GM06990 (cell line): ENCODE results near the gene ITPRID2.

Source experiments
- DNase-seq: peaks from one replicate; pipeline ENCODE4 v3.0.0-alpha.2; 2011; ENCODE audit not compliant: insufficient read length; ENCODE audit errors: extremely low read depth
- H3K27me3 ChIP-seq: replicated peaks from 2 replicates; pipeline ENCODE4 v1.6.0; 2011; ENCODE audit warnings: low read length; ENCODE audit not compliant: control insufficient read depth, insufficient read depth
- H3K36me3 ChIP-seq: 2 replicates; pipeline ENCODE4 v1.5.1; 2011; ENCODE audit warnings: low read length; ENCODE audit not compliant: control insufficient read depth, insufficient read depth
- H3K4me3 ChIP-seq: replicated peaks from 2 replicates; pipeline ENCODE4 v1.5.1; 2011; ENCODE audit warnings: low read depth, mild to moderate bottlenecking, control low read depth, low read length
- TF ChIP-seq, protein P1 (sequence below): IDR thresholded peaks from 2 replicates; pipeline ENCODE4 v1.5.1; 2011; ENCODE audit warnings: low read length, control low read depth, mild to moderate bottlenecking, inconsistent platforms; ENCODE audit not compliant: insufficient read depth, poor library complexity, severe bottlenecking

Gene ITPRID2

DNA sequence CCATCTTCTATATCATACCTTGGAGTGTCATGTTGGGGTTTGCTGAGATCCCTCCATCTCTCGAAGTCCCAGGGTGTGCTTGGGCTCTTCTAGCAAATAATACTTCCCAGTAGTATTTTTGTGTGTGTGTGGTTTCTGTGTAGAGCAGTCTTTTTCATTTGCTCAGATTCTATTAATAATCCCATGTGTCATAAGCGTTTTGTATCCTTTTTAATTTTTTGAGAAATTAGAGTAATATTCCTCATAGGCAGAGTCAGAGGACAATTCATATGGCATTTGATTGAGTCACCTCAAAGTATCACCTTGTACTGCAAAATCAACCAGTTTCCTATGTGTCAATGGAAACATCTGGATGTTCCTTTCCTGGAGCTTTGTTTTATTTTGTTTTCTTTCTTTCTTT lies 56.7 kb downstream of the ITPRID2 start:
- TF ChIP-seq, protein P1, sequence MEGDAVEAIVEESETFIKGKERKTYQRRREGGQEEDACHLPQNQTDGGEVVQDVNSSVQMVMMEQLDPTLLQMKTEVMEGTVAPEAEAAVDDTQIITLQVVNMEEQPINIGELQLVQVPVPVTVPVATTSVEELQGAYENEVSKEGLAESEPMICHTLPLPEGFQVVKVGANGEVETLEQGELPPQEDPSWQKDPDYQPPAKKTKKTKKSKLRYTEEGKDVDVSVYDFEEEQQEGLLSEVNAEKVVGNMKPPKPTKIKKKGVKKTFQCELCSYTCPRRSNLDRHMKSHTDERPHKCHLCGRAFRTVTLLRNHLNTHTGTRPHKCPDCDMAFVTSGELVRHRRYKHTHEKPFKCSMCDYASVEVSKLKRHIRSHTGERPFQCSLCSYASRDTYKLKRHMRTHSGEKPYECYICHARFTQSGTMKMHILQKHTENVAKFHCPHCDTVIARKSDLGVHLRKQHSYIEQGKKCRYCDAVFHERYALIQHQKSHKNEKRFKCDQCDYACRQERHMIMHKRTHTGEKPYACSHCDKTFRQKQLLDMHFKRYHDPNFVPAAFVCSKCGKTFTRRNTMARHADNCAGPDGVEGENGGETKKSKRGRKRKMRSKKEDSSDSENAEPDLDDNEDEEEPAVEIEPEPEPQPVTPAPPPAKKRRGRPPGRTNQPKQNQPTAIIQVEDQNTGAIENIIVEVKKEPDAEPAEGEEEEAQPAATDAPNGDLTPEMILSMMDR = no peak
- peaks cover 1% of the 10 kb centered on the region; the same call in 1 of the 2 replicates for H3K27me3 ChIP-seq
- DNase-seq = no peak
- no peak overlapping the region for H3K4me3 ChIP-seq
- H3K36me3 ChIP-seq = no peaks in the 10 kb centered on the region

DNA sequence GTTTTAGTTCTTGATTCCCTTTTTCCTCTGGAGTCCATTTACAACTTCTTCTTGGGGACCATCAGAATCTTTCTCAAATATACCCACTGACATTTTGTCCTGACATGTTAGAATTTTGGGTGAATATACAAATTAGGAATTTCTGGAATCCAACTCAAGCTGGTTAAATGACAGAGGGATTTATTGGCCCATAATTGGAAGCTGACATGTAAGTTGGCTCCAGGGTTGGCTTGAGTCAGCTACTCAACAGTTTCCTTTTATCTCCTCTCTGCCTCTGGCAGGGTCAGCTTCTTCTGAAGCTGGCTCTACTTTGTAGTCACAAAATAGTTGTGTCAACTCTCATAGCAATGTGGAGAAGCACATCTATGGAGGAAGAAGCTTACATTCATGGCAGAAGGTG lies 57.5 kb downstream of the ITPRID2 start:
- peaks cover 1% of the 10 kb centered on the region; the same call in 1 of the 2 replicates for H3K27me3 ChIP-seq
- no peaks in the 10 kb centered on the region for H3K36me3 ChIP-seq
- H3K4me3 ChIP-seq = no peak overlapping the region
- TF ChIP-seq, protein P1 = no peak
- DNase-seq = no peak

DNA sequence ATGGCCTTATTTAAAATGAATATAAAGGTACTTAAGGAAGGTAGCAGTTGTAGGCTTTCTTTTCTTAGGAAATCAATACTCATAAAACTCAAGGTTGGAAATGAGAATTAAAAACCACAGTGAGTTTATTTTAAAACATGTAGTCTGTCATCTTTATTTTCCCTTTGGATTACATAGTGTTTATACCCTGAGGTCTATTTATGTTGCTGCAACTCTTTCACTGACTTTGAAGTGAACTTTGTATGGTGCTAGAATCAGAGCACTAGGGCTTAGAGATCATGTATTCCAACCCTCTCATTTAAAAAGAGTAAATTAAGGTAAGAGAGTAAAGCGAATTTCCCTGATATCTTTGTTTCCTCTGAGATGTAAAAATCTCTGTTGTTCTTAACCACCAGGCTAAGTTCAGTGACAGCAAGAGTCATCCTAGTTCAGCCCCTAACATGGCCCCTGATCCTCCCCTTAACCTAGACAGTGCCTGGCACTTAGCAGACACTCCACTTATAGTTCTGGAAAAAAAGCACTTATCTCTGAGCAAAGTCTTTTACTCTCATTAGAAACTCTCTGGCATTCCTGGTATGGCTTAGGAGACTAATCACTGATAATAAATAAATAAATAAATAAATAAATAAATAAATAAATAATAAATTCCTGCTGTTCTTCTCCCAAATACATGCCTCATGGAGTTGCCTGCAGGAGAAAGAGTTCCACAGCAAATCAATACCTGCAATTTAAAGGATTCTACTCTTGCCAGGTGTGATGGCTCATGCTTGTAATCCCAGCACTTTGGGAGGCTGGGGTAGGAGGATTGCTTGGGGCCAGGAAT lies 61.1 kb downstream of the ITPRID2 start:
- H3K36me3 ChIP-seq = no peaks in the 10 kb centered on the region
- H3K27me3 ChIP-seq = peaks cover 1% of the 10 kb centered on the region; the same call in 1 of the 2 replicates
- TF ChIP-seq, protein P1 = no peak

DNA sequence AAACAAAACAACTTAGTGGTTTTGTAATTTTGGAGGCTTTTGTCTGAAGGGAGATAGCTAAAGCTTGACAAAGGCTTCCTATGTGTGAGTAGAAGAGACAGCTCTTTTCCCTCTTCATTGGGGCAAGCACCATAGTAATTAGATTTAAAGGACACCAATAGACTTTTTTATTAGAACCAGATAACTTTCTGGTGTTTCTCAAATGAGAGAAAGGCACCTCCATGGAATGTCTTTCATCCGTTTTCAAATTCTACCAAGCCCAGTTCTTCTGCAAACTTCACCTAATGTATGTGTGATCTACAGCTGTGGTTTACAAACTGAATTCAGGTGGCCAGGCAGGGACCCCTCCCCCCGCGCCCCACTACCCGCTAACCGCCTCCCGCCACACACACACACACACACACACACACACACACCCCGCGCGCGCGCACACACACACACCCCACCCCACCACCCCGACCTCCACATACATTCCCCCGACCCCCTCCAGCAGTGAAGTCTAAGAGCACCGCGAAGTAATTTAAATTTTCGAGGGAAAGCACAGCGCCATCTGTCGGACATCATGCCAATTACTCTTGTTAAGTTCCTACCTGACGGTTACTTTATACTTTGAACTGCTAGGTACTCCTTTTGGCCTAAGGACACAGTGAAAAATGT lies 62.5 kb downstream of the ITPRID2 start:
- peaks cover 1% of the 10 kb centered on the region; the same call in 1 of the 2 replicates for H3K27me3 ChIP-seq
- no peaks in the 10 kb centered on the region for H3K36me3 ChIP-seq
- no peak overlapping the region for H3K4me3 ChIP-seq
- peak; percentile 48 for DNase-seq
- TF ChIP-seq, protein P1 = peak; percentile 78

More for the DNA sequence above, 61.1 kb downstream of the ITPRID2 start:
- no peak for DNase-seq
- H3K4me3 ChIP-seq = no peak overlapping the region

DNA sequence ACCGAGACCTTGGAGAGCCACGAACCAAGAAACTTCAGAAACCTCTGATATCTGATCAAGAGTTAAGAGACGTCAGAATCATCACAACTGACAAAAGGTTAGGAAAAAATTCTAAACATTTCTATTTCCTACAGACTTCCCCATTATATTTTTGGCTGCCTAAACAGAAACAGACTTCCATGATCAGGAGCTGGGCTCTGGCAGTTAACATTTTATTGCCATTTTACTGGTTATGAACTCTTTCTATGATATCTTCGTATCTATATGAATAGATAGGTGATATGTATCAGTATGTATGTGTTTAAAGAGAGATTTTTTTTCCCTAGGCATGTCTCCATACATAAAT lies 63.0 kb downstream of the ITPRID2 start:
- DNase-seq = no peak
- no peaks in the 10 kb centered on the region for H3K36me3 ChIP-seq
- H3K27me3 ChIP-seq = peaks cover 1% of the 10 kb centered on the region; the same call in 1 of the 2 replicates
- H3K4me3 ChIP-seq = no peak overlapping the region
- TF ChIP-seq, protein P1 = no peak
